Measurements from ENCODE around the gene BABAM1. TPM values are rescaled to one million over a fixed set of nuclear protein-coding genes. Genes with fewer than 3 reads are reported as not detected.

The BABAM1 gene
- total RNA-seq: 100 to 1,000 TPM; 107 to 112 TPM

- H3K27ac Mint-ChIP-seq: peak within 1 kb of the TSS; percentile 73
- H3K27me3 Mint-ChIP-seq: peaks cover 4% of the 10 kb centered on the region
- peak; percentile 95 for DNase-seq
- peaks cover 18% of the 10 kb centered on the region for H3K36me3 Mint-ChIP-seq
- peaks cover 4% of the 10 kb centered on the region for H3K9me3 Mint-ChIP-seq
- H3K4me1 Mint-ChIP-seq: peaks cover 8% of the 10 kb centered on the region
- peak within 1 kb of the TSS; percentile 86 for H3K4me3 Mint-ChIP-seq
These were observed at the start of gene BABAM1 for GRCh38 chr19:17266975-17267788. Gene BABAM1 (plus strand): TSS chr19:17267443. CDS start chr19:17268807, 1,364 bp downstream.

GRCh38 chr19:17219286-17219685, 48.0 kb upstream of the BABAM1 start:
- Mint-ChIP-seq H3K36me3 (peaks cover 29% of the 10 kb centered on the region), H3K27ac (no peak overlapping the region), H3K9me3 (no peaks in the 10 kb centered on the region), H3K4me3 (no peak overlapping the region), H3K27me3 (no peaks in the 10 kb centered on the region), H3K4me1 (peaks cover 14% of the 10 kb centered on the region)
- no peak for DNase-seq

- Mint-ChIP-seq H3K36me3 (peaks cover 24% of the 10 kb centered on the region), H3K27me3 (no peaks in the 10 kb centered on the region), H3K27ac (no peak overlapping the region), H3K4me3 (no peak overlapping the region), H3K9me3 (no peaks in the 10 kb centered on the region), H3K4me1 (peaks cover 8% of the 10 kb centered on the region)
- DNase-seq: no peak
These were observed 47.0 kb upstream of the BABAM1 start for GRCh38 chr19:17220207-17220758.

- no peak overlapping the region for H3K27ac Mint-ChIP-seq
- H3K4me3 Mint-ChIP-seq: peak overlapping the region; percentile 37
- no peaks in the 10 kb centered on the region for H3K9me3 Mint-ChIP-seq
- H3K36me3 Mint-ChIP-seq: peaks cover 3% of the 10 kb centered on the region
- peaks cover 6% of the 10 kb centered on the region for H3K4me1 Mint-ChIP-seq
- H3K27me3 Mint-ChIP-seq: no peaks in the 10 kb centered on the region
- DNase-seq: no peak
These were observed 42.2 kb upstream of the BABAM1 start for GRCh38 chr19:17225053-17225452.

GRCh38 chr19:17226002-17226933, 41.0 kb upstream of the BABAM1 start, which contains the start of gene OCEL1:
Gene OCEL1 (plus strand): TSS chr19:17226226. CDS start chr19:17226248, 22 bp downstream.
- Mint-ChIP-seq H3K36me3 (peaks cover 3% of the 10 kb centered on the region), H3K9me3 (no peaks in the 10 kb centered on the region), H3K4me1 (peaks cover 4% of the 10 kb centered on the region), H3K27ac (peak within 1 kb of the TSS; percentile 92), H3K4me3 (peak within 1 kb of the TSS; percentile 86), H3K27me3 (no peaks in the 10 kb centered on the region)
- DNase-seq: peak; percentile 96

- H3K36me3 Mint-ChIP-seq: peaks cover 3% of the 10 kb centered on the region
- H3K9me3 Mint-ChIP-seq: no peaks in the 10 kb centered on the region
- no peak overlapping the region for H3K27ac Mint-ChIP-seq
- no peak overlapping the region for H3K4me3 Mint-ChIP-seq
- H3K4me1 Mint-ChIP-seq: peaks cover 4% of the 10 kb centered on the region
- no peaks in the 10 kb centered on the region for H3K27me3 Mint-ChIP-seq
- no peak for DNase-seq
These were observed 39.4 kb upstream of the BABAM1 start for GRCh38 chr19:17227798-17228367.

GRCh38 chr19:17229890-17230289, 37.4 kb upstream of the BABAM1 start:
- Mint-ChIP-seq H3K9me3 (no peaks in the 10 kb centered on the region), H3K36me3 (peaks cover 8% of the 10 kb centered on the region)
- no peak for DNase-seq

GRCh38 chr19:17232258-17232657, 35.0 kb upstream of the BABAM1 start:
- Mint-ChIP-seq H3K4me3 (no peak overlapping the region), H3K4me1 (peaks cover 5% of the 10 kb centered on the region), H3K27ac (no peak overlapping the region), H3K9me3 (no peaks in the 10 kb centered on the region), H3K27me3 (no peaks in the 10 kb centered on the region), H3K36me3 (peaks cover 5% of the 10 kb centered on the region)
- DNase-seq: no peak

More at GRCh38 chr19:17229890-17230289, 37.4 kb upstream of the BABAM1 start:
- peaks cover 8% of the 10 kb centered on the region for H3K4me1 Mint-ChIP-seq
- H3K4me3 Mint-ChIP-seq: no peak overlapping the region
- no peak overlapping the region for H3K27ac Mint-ChIP-seq
- no peaks in the 10 kb centered on the region for H3K27me3 Mint-ChIP-seq

GRCh38 chr19:17234911-17235299, 32.3 kb upstream of the BABAM1 start:
- H3K4me3 Mint-ChIP-seq: peak overlapping the region; percentile 83

GRCh38 chr19:17235300-17235970, 31.8 kb upstream of the BABAM1 start:
- Mint-ChIP-seq H3K36me3 (peaks cover 5% of the 10 kb centered on the region), H3K4me3 (peak overlapping the region; percentile 83), H3K9me3 (no peaks in the 10 kb centered on the region), H3K27me3 (no peaks in the 10 kb centered on the region), H3K4me1 (peaks cover 5% of the 10 kb centered on the region), H3K27ac (peak overlapping the region; percentile 76)
- peak; percentile 82 for DNase-seq

More at GRCh38 chr19:17234911-17235299, 32.3 kb upstream of the BABAM1 start:
- Mint-ChIP-seq H3K27ac (peak overlapping the region; percentile 76), H3K27me3 (no peaks in the 10 kb centered on the region), H3K9me3 (no peaks in the 10 kb centered on the region), H3K36me3 (peaks cover 5% of the 10 kb centered on the region), H3K4me1 (peaks cover 5% of the 10 kb centered on the region)
- DNase-seq: peak; percentile 71

GRCh38 chr19:17235971-17236777, 31.1 kb upstream of the BABAM1 start:
- Mint-ChIP-seq H3K9me3 (no peaks in the 10 kb centered on the region), H3K36me3 (peaks cover 5% of the 10 kb centered on the region), H3K27ac (peak overlapping the region; percentile 25), H3K27me3 (no peaks in the 10 kb centered on the region), H3K4me1 (peaks cover 5% of the 10 kb centered on the region), H3K4me3 (peak overlapping the region; percentile 83)
- DNase-seq: no peak

GRCh38 chr19:17236811-17237543, 30.3 kb upstream of the BABAM1 start:
- Mint-ChIP-seq H3K4me1 (peaks cover 5% of the 10 kb centered on the region), H3K27ac (no peak overlapping the region), H3K9me3 (no peaks in the 10 kb centered on the region), H3K36me3 (peaks cover 5% of the 10 kb centered on the region), H3K27me3 (no peaks in the 10 kb centered on the region), H3K4me3 (no peak overlapping the region)
- no peak for DNase-seq
